Caco-2 (cell line): ENCODE results near the gene LRRC45. TPM values are rescaled to one million over a fixed set of nuclear protein-coding genes. Genes with fewer than 3 reads are reported as not detected.
A peak's percentile ranks its signal among the peaks of the same experiment; 100 is the strongest.

ENCODE experiments used
- BruUV-seq: library from RNA; stranded (reverse); fragments of 400-500 nt; replicated peaks from 2 replicates; lab custom pipeline; 2021; lab: Mats Ljungman, UMichigan
- CTCF ChIA-PET: fragments of 300-600 bp; sonication (Branson Sonifier 250); formaldehyde crosslinking; loops from one replicate; lab custom pipeline; 2022; ENCODE audit warnings: antibody characterized with exemption; lab: Charles Lee
- POLR2A ChIA-PET: fragments of 300-600 bp; sonication (Branson Sonifier 250); formaldehyde crosslinking; loops from one replicate; lab custom pipeline; 2022; ENCODE audit warnings: antibody characterized with exemption; lab: Charles Lee
- DNase-seq, 2 experiments: peaks; one replicate each; pipeline versions ENCODE4 v3.0.0 to v3.0.0-alpha.2; 2020 to 2022
- H3K27me3 ChIP-seq: replicated peaks from 2 replicates; pipeline ENCODE4 v1.6.0; 2011; ENCODE audit warnings: low read length; ENCODE audit not compliant: control insufficient read depth, insufficient read depth
- H3K36me3 ChIP-seq: 2 replicates; pipeline ENCODE4 v1.5.1; 2011; ENCODE audit warnings: low read length; ENCODE audit not compliant: control insufficient read depth, insufficient read depth
- H3K4me1 ChIP-seq: fragments of 250-450 bp; sonication (Bioruptor Pico); 2 replicates; pipeline ENCODE4 v1.5.1; 2020; ENCODE audit warnings: mild to moderate bottlenecking
- H3K4me3 ChIP-seq: 2 replicates; pipeline ENCODE4 v1.5.1; 2011; ENCODE audit warnings: low read depth, mild to moderate bottlenecking, control low read depth, low read length
- H3K9me3 ChIP-seq: fragments of 250-450 bp; sonication (Bioruptor Pico); 2 replicates; pipeline ENCODE4 v1.5.1; 2020; ENCODE audit warnings: mild to moderate bottlenecking, moderate library complexity
- H3K27ac Mint-ChIP-seq: one replicate; pipeline ENCODE4 v1.8.0; 2022; ENCODE audit warnings: mixed read lengths; ENCODE audit not compliant: unreplicated experiment
- H3K27me3 Mint-ChIP-seq: one replicate; pipeline ENCODE4 v1.8.0; 2022; ENCODE audit warnings: mixed read lengths; ENCODE audit not compliant: insufficient read depth, unreplicated experiment
- H3K36me3 Mint-ChIP-seq: one replicate; pipeline ENCODE4 v1.8.0; 2022; ENCODE audit warnings: mild to moderate bottlenecking, mixed read lengths; ENCODE audit not compliant: insufficient read depth, unreplicated experiment
- H3K4me1 Mint-ChIP-seq: one replicate; pipeline ENCODE4 v1.8.0; 2022; ENCODE audit warnings: low read depth, mixed read lengths; ENCODE audit not compliant: unreplicated experiment
- H3K4me3 Mint-ChIP-seq: one replicate; pipeline ENCODE4 v1.8.0; 2022; ENCODE audit warnings: mild to moderate bottlenecking, moderate library complexity, mixed read lengths; ENCODE audit not compliant: unreplicated experiment
- H3K9me3 Mint-ChIP-seq: one replicate; pipeline ENCODE4 v1.8.0; 2022; ENCODE audit warnings: mixed read lengths; ENCODE audit not compliant: unreplicated experiment
- intact Hi-C: fragments of 100-400 bp; cut with micrococcal nuclease; formaldehyde crosslinking; loops from one replicate; pipeline ENCODE4 v1.10.0; 2022; ENCODE audit not compliant: unreplicated experiment
- total RNA-seq: library from RNA; stranded (reverse); gene quantifications from 2 replicates; pipeline ENCODE4 v1.2.3, GENCODE V29; 2022
- TF ChIP-seq, protein P1 (sequence below), 2 experiments: fragments of 200-600 bp in 1 of 2; IDR thresholded peaks; 1 replicate in 1 of 2; 2 replicates in 1 of 2; pipeline versions ENCODE4 v1.5.1 to v1.8.0; 2011 to 2022; ENCODE audit warnings: antibody characterized with exemption in 1 of 2, control low read depth in 1 of 2, inconsistent platforms in 1 of 2, low read depth in 1 of 2, low read length in 1 of 2, mild to moderate bottlenecking in 1 of 2, moderate library complexity in 1 of 2; ENCODE audit not compliant: insufficient read depth in 1 of 2, severe bottlenecking in 1 of 2, unreplicated experiment in 1 of 2

Gene LRRC45
- total RNA-seq, 1 experiment from 2014 or later: 33.2 TPM

DNA sequence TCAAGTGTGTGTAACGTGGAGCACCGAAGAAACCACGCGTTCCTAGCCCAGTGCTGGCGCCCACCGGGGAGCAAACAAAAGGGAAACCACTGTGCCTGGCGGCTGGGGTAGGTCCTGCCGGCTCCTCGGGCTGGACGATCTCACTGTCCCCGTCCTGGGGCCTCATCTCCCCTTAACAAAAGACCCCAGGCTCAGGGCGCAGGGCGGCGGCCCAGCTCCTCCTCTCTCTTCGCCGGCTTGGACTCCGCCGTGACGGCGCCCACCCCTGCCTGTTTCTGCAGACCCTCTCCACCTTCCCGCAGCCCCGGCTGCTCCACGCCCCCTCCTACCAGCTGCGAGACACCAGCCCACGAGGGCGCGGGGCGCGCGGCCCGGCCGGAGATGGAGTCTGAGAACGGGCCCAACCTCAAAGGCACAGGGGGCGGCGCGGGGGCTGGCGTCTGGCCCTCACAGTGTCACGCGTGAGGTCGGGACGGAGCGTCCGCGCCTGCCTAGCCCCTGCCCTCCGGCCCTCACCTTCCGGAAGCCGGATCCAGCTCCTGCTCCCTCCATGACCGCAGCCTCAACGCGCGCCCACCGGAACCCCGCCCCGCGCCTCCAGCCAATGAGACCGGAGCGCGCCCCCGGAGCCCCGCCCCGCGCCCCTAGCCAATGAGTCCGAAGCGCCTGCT is 660 bp upstream of the LRRC45 start, which contains the start of gene CENPX:
Gene CENPX, minus strand, starts transcription at position 569 of the 671 bp plus-strand sequence. Its CDS starts 17 bp downstream, at position 552.
- H3K9me3 ChIP-seq: no peaks in the 10 kb centered on the region
- H3K4me1 ChIP-seq: peaks cover 15% of the 10 kb centered on the region
- peak within 1 kb of the TSS; percentile 59 for H3K27ac Mint-ChIP-seq
- ChIA-PET CTCF (interaction anchor here (0.7 to 5.0 kb wide), 13 partner anchors 8 to 183 kb away, joined by 3 to 92 read pairs (median 6); partner anchors contain the start of genes DCXR, NOTUM and RAC3), POLR2A (interaction anchor here (0.6 to 2.9 kb wide), 12 partner anchors 9 to 96 kb away, joined by 3 to 51 read pairs (median 8); partner anchors contain the start of genes DCXR, FASN, GPS1 and MAFG)
- H3K27me3 Mint-ChIP-seq: no peaks in the 10 kb centered on the region
- peak within 1 kb of the TSS; percentile 85 for H3K4me3 ChIP-seq
- H3K4me3 Mint-ChIP-seq: peak within 1 kb of the TSS; percentile 83
- peaks cover 64% of the 10 kb centered on the region for H3K36me3 Mint-ChIP-seq
- H3K4me1 Mint-ChIP-seq: peaks cover 6% of the 10 kb centered on the region
- DNase-seq: no peak
- no peaks in the 10 kb centered on the region; the same call in none of the 2 replicates for H3K36me3 ChIP-seq
- BruUV-seq: TSS peak; percentile 51
- H3K9me3 Mint-ChIP-seq: no peaks in the 10 kb centered on the region
- TF ChIP-seq, protein P1, sequence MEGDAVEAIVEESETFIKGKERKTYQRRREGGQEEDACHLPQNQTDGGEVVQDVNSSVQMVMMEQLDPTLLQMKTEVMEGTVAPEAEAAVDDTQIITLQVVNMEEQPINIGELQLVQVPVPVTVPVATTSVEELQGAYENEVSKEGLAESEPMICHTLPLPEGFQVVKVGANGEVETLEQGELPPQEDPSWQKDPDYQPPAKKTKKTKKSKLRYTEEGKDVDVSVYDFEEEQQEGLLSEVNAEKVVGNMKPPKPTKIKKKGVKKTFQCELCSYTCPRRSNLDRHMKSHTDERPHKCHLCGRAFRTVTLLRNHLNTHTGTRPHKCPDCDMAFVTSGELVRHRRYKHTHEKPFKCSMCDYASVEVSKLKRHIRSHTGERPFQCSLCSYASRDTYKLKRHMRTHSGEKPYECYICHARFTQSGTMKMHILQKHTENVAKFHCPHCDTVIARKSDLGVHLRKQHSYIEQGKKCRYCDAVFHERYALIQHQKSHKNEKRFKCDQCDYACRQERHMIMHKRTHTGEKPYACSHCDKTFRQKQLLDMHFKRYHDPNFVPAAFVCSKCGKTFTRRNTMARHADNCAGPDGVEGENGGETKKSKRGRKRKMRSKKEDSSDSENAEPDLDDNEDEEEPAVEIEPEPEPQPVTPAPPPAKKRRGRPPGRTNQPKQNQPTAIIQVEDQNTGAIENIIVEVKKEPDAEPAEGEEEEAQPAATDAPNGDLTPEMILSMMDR (IDR thresholded peaks at IDR 0.05; ENCODE audit: insufficient read depth in 1 of 2, low read depth in 1 of 2, low read length in 1 of 2, severe bottlenecking in 1 of 2, unreplicated experiment in 1 of 2): no peak
- H3K27me3 ChIP-seq: no peaks in the 10 kb centered on the region
- intact Hi-C loops: loop anchor here (5.0 kb wide), 2 partner anchors 95 to 150 kb away; partner anchors contain the start of genes ARHGDIA and MAFG

DNA sequence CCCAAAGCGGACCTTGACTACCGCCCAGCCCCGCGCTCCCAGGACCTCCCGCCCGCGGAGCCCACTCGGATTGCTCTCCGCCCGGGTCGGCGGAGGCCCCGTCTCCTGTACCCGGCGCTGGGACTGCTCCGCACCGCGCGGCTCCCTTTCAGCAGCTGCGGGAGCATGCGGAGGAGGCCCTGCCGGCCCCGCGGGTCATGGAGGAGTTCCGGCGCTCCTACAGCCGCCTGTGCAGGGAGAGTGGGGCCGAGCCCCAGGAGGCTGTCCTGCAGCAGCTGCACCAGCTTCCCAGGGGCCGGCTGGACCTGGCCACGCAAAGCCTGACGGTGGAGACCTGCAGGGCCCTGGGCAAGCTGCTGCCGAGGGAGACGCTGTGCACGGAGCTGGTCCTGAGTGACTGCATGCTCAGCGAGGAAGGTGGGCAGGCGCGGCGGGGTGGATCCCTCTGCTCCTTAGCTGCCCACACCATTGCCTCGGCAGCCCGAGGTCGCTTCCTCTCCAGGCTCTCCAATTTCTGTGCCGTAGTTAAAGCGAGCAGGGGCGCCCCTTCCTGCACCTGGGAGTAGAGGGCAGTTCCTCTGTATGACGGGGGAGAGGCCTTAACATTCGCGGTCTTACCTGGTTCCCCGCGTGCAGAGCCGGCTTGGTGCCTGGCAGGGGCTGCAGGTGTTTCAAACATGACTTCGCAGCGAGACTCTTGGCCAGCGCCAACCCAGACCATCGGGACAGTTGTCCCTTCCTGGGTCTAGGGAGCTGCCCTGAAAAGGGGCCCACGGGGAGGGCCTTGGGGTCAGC is 539 bp downstream of the LRRC45 start:
- POLR2A ChIA-PET: interaction anchor here (0.6 to 2.9 kb wide), 9 partner anchors 8 to 1877 kb away, joined by 3 to 51 read pairs (median 8); partner anchors contain the start of genes DCXR, FASN, MAFG and RAC3
- peaks cover 15% of the 10 kb centered on the region for H3K4me1 ChIP-seq
- peak overlapping the region; percentile 83 for H3K4me3 Mint-ChIP-seq
- no TSS peak for BruUV-seq
- peak in 1 of 2 experiments; percentile 52 for DNase-seq
- peaks cover 54% of the 10 kb centered on the region for H3K36me3 Mint-ChIP-seq
- no peaks in the 10 kb centered on the region for H3K27me3 Mint-ChIP-seq
- no peaks in the 10 kb centered on the region for H3K9me3 ChIP-seq
- no peaks in the 10 kb centered on the region for H3K9me3 Mint-ChIP-seq
- peak overlapping the region; percentile 80 for H3K4me3 ChIP-seq
- peaks cover 2% of the 10 kb centered on the region for H3K36me3 ChIP-seq
- CTCF ChIA-PET: interaction anchor here (0.6 to 5.0 kb wide), 12 partner anchors 7 to 186 kb away, joined by 3 to 92 read pairs (median 7); partner anchors contain the start of genes DCXR, NOTUM and RAC3
- no peaks in the 10 kb centered on the region for H3K27me3 ChIP-seq
- TF ChIP-seq, protein P1 (IDR thresholded peaks at IDR 0.05; ENCODE audit: insufficient read depth in 1 of 2, low read depth in 1 of 2, low read length in 1 of 2, severe bottlenecking in 1 of 2, unreplicated experiment in 1 of 2): no peak
- peaks cover 6% of the 10 kb centered on the region for H3K4me1 Mint-ChIP-seq
- intact Hi-C loops: loop anchor here (1.0 to 5.0 kb wide), 3 partner anchors 46 to 151 kb away; partner anchors contain the start of genes ARHGDIA, ASPSCR1 and MAFG
- H3K27ac Mint-ChIP-seq: peak overlapping the region; percentile 59
